OCI-LY3 (cell line): ENCODE measurements around the gene MYH9.
A peak's percentile ranks its signal among the peaks of the same experiment; 100 is the strongest.

Experiments used
- H2AFZ ChIP-seq: fragments of 200-600, 300-600 bp; shearing (Covaris generic); 2 replicates; pipeline ENCODE4 v1.6.0; 2014; ENCODE audit warnings: antibody characterized with exemption, low read depth, low read length
- H3K27ac ChIP-seq: fragments of 200-600, 300-600 bp; sonication (generic); 2 replicates; pipeline ENCODE4 v1.5.1; 2014; ENCODE audit warnings: mild to moderate bottlenecking, low read length, moderate library complexity, mixed read lengths
- H3K27me3 ChIP-seq: fragments of 200-600, 300-600 bp; sonication (generic); 2 replicates; pipeline ENCODE4 v1.6.1; 2014; ENCODE audit warnings: low read depth, low read length, mixed read lengths
- H3K36me3 ChIP-seq: fragments of 200-600, 300-600 bp; sonication (generic); replicated peaks from 2 replicates; pipeline ENCODE3; 2014; ENCODE audit warnings: low read depth, low read length, mixed read lengths
- H3K4me1 ChIP-seq: fragments of 300-600, 200-600 bp; sonication (generic); 2 replicates; pipeline ENCODE4 v1.6.1; 2014; ENCODE audit warnings: low read length, mixed read lengths
- H3K4me2 ChIP-seq: fragments of 200-600, 300-600 bp; sonication (generic); 2 replicates; pipeline ENCODE4 v1.6.1; 2014; ENCODE audit warnings: low read length, mixed read lengths
- H3K4me3 ChIP-seq: fragments of 300-600, 200-600 bp; sonication (generic); 2 replicates; pipeline ENCODE4 v1.5.1; 2014; ENCODE audit warnings: antibody characterized with exemption, mild to moderate bottlenecking, low read length, moderate library complexity
- H3K79me2 ChIP-seq: fragments of 300-600, 200-600 bp; shearing (Covaris generic); 2 replicates; pipeline ENCODE4 v1.6.1; 2014; ENCODE audit warnings: mild to moderate bottlenecking, low read length, mixed read lengths
- H3K9ac ChIP-seq: fragments of 300-600, 200-600 bp; shearing (Covaris generic); 2 replicates; pipeline ENCODE4 v1.6.0; 2014; ENCODE audit warnings: mild to moderate bottlenecking, low read length, moderate library complexity
- H3K9me3 ChIP-seq: fragments of 200-600, 300-600 bp; shearing (Covaris generic); 2 replicates; pipeline ENCODE4 v1.6.1; 2014; ENCODE audit warnings: low read length, mixed read lengths; ENCODE audit not compliant: insufficient read depth
- H4K20me1 ChIP-seq: fragments of 200-600, 300-600 bp; sonication (generic); 2 replicates; pipeline ENCODE4 v1.6.1; 2016; ENCODE audit warnings: low read length, mixed read lengths; ENCODE audit not compliant: insufficient read depth
- EZH2phosphoT487 ChIP-seq: fragments of 200-600 bp; shearing (Covaris generic); IDR thresholded peaks from 2 replicates; pipeline ENCODE4 v1.6.1; 2018; ENCODE audit warnings: antibody characterized with exemption, mixed run types, low read depth
- TF ChIP-seq, protein P1 (sequence below): fragments of 200-600, 300-600 bp; sonication (generic); IDR thresholded peaks from 2 replicates; pipeline ENCODE4 v1.5.1; 2014; ENCODE audit warnings: antibody characterized with exemption, low read length, low read depth

MYH9 gene

DNA sequence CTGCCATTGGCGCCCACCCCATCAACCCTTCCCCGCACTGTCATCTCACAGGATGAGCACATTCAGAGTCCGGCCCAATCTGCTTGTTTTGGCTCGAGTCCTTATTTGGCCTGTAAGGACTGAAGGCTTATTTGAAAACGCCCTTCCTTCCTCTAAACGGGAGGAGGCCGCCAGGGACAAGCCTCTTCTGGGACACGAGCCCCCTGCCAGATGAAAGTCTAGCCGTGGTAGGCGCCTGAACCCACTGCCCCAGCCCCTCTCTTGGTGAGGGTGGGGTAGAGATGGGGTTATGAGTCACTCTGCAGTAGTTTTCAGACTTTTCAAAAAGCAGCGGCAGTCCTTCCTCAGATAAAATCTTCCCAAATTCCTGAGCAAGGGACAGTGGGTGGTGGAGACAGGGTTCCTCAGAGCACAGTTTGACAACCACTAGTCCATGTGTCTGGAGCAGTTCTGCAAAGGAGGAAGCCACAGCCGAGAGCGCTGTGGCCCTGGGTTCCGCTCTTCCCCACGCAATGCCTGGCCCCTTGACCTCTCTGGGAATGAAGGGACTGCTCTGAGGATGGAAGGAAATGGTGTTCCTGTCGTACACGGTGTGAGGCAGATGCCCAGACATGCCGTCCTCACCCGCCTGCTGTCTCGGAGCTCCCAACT lies 57.0 kb downstream of the MYH9 start:
- H3K9me3 ChIP-seq = no peaks in the 10 kb centered on the region
- no peak for TF ChIP-seq EZH2phosphoT487
- TF ChIP-seq, protein P1, sequence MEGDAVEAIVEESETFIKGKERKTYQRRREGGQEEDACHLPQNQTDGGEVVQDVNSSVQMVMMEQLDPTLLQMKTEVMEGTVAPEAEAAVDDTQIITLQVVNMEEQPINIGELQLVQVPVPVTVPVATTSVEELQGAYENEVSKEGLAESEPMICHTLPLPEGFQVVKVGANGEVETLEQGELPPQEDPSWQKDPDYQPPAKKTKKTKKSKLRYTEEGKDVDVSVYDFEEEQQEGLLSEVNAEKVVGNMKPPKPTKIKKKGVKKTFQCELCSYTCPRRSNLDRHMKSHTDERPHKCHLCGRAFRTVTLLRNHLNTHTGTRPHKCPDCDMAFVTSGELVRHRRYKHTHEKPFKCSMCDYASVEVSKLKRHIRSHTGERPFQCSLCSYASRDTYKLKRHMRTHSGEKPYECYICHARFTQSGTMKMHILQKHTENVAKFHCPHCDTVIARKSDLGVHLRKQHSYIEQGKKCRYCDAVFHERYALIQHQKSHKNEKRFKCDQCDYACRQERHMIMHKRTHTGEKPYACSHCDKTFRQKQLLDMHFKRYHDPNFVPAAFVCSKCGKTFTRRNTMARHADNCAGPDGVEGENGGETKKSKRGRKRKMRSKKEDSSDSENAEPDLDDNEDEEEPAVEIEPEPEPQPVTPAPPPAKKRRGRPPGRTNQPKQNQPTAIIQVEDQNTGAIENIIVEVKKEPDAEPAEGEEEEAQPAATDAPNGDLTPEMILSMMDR = no peak
- peak overlapping the region; percentile 92 for H3K27ac ChIP-seq
- H3K4me2 ChIP-seq = peak overlapping the region; percentile 78
- H3K4me1 ChIP-seq = peaks cover 50% of the 10 kb centered on the region
- peaks cover 100% of the 10 kb centered on the region for H3K79me2 ChIP-seq
- no peaks in the 10 kb centered on the region for H3K27me3 ChIP-seq
- H2AFZ ChIP-seq = no peak overlapping the region
- peaks cover 16% of the 10 kb centered on the region; the same call in 1 of the 2 replicates for H4K20me1 ChIP-seq
- peak overlapping the region; percentile 89 for H3K9ac ChIP-seq
- H3K4me3 ChIP-seq = peak overlapping the region; percentile 74; the same call in 1 of the 2 replicates
- peaks cover 92% of the 10 kb centered on the region for H3K36me3 ChIP-seq

DNA sequence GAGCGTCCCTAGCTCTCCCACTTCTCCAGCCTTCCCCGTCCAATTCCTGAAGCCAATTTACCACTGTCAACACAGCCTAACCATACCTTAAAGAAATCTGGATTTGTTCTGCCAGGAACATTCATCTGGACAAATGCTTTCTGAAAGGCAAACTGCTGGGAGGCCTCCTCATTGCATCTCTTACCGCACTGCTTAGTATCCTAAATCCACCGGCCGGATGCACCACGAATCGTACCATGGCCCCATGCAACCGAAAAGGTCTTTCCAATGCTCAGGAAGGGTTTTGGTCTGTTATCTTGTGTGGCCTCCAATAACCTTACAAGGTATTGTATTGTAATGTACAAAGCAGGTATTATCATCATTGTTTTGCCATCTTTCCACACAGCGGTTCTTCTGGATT lies 57.6 kb downstream of the MYH9 start:
- H3K9me3 ChIP-seq = no peaks in the 10 kb centered on the region
- TF ChIP-seq EZH2phosphoT487 = no peak
- TF ChIP-seq, protein P1 = no peak
- peaks cover 100% of the 10 kb centered on the region for H3K79me2 ChIP-seq
- H4K20me1 ChIP-seq = peaks cover 14% of the 10 kb centered on the region; the same call in 1 of the 2 replicates
- H3K4me1 ChIP-seq = peaks cover 50% of the 10 kb centered on the region
- no peak overlapping the region for H2AFZ ChIP-seq
- H3K9ac ChIP-seq = no peak overlapping the region
- H3K4me2 ChIP-seq = no peak overlapping the region
- H3K36me3 ChIP-seq = peaks cover 92% of the 10 kb centered on the region
- no peak overlapping the region for H3K4me3 ChIP-seq
- no peaks in the 10 kb centered on the region for H3K27me3 ChIP-seq
- peak overlapping the region; percentile 92 for H3K27ac ChIP-seq

DNA sequence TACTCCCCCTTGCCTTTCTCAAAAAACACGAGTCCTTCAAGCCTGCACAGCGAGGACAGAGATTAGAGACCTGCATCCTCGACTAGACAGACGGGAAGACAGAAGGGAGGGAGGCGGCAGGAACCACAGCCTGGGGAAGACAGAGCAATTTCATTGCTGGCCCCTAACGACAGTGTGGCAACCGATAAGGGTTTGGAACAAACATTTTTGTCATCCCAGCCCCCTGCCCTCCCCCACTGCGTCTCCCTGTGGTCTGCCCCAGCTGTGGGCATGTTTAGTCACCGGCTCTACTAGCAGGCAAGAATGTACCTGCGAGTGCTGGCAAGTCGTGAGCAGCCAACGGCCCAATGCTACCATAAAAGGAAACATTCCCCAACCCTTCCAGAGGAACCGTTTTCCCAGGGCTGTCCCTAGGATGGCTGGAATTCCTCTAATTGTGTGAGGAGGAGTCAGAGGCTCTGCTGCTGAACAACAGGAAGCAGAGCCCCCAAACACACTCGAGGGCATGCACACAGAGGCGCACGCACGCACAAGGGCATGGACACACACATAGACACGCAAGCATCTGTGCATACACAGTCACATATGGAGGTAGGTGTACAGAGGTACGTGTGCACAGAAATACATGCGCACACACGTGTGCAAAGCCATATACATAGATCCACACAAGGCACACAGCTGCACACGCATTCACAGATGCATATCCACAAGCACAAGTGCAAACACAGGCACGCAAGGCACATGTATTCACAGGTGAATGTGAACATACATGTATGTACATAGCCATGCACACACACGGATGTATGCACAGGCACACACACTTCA lies 58.3 kb downstream of the MYH9 start:
- Histone ChIP-seq H3K79me2 (peaks cover 98% of the 10 kb centered on the region), H3K4me2 (no peak overlapping the region)

More for the DNA sequence above, 58.3 kb downstream of the MYH9 start:
- H3K4me3 ChIP-seq = no peak overlapping the region
- H3K9ac ChIP-seq = no peak overlapping the region
- no peak for TF ChIP-seq EZH2phosphoT487
- TF ChIP-seq, protein P1 = no peak
- peaks cover 92% of the 10 kb centered on the region for H3K36me3 ChIP-seq
- H3K4me1 ChIP-seq = peaks cover 43% of the 10 kb centered on the region
- H4K20me1 ChIP-seq = peaks cover 14% of the 10 kb centered on the region; the same call in 1 of the 2 replicates
- no peaks in the 10 kb centered on the region for H3K9me3 ChIP-seq
- H3K27me3 ChIP-seq = no peaks in the 10 kb centered on the region
- no peak overlapping the region for H2AFZ ChIP-seq
- 0 out of 2 replicates have a peak overlapping the region, but pooled peaks have one; percentile 92 for H3K27ac ChIP-seq
